T-helper 2 cell treated with Interferon-gamma antibody and Interleukin-4, amounts not matched to agents 100 ng/mL and 5 ng/mL, for 36 hours (primary cell): ENCODE data around the gene GPR78. TPM values are rescaled to one million over a fixed set of nuclear protein-coding genes. Genes with fewer than 3 reads are reported as not detected.
"Not testable (repeated sequence)": the region's sequence is repeated elsewhere in the genome, so short reads cannot be mapped to it uniquely, and the experiment has no call there.

Source experiments
- intact Hi-C: fragments of 100-400 bp; cut with micrococcal nuclease; formaldehyde crosslinking; loops from one replicate; pipeline ENCODE4 v1.15.1; 2023
- total RNA-seq: library from RNA; stranded (reverse); gene quantifications from 2 replicates; pipeline ENCODE4 v1.2.3, GENCODE V29; 2022

Gene GPR78
- total RNA-seq, 1 donor from 2014 or later, result not detected

DNA sequence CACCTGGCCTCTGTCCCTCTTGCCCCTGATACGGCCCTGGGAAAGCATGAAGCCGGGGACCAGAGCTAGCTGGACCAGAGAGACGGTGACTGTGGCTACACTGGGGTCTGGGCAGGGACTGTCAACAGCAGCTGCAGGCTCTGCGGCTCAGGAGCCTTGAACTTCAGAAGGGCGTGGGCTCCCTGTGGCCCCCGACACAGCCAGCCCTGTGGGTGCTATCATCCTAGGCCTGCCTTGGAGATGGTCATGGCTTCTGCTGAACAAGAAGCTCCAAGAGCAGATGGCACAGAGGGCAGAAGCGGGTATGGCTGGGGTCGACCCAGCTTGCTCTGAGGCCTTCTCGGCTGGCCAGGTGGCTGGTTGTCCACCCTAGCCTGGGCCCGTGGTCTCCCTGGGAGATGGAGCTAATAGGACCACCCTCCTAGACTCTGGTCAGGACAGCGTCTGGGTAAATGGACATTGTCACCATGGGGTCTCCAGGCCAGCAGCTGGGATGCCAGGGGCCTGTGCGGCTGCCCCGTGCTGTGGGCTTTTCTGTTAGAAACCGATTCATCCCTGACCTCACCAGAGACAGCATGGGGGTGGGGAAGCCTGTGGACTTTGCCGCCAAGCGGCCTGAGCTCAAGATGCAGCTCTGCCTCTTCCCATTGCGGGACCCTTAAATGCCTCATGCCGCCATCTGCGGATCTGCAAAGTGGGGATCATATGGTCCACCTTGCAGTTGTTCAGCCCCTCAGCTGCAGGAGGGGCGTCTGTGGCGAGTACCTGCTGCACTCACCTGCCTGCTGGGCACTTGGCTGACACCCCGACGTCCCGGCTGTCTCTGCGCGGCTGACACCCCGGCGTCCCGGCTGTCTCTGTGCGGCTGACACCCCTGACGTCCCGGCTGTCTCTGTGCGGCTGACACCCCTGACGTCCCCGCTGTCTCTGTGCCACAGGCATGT is 33.5 kb downstream of the GPR78 start:
- intact Hi-C loops, result no loop called here

DNA sequence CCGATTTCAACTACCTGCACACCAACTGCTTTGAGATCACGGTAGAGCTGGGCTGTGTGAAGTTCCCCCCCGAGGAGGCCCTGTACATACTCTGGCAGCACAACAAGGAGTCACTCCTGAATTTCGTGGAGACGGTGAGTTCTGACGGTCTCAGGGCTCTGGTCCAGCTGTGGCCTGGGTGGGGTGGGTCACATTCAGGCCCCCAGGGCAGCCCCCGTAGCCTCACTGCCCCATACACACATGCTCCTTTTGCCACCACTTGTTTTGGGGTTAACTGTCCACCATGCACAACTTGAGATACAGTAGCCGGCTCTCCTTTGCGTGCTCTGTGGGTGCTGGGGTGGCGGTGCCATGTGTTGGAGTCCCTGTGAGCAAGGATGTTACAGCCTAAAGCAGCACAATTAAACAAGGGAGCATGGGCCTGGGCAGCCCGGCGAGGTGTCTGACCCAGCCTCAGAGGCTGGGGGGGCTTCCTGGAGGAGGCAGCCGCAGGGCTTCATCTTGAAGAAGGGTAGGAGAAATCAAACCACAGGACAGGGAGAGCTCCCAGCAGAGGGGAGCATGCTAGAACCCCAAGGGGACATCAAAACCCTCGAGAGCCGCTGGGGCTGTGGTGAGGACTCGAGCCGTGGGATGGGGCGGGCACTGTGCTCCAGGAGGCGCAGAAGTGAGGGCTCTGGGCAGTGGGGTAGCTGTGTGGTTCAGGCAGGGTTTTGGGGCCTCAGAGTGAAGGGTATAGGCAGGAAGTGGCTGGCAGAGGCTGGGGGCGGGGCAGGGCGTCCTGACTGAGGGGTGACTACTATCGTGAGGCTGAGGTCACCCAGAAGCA is 34.4 kb downstream of the GPR78 start:
- intact Hi-C loops, result no loop called here

DNA sequence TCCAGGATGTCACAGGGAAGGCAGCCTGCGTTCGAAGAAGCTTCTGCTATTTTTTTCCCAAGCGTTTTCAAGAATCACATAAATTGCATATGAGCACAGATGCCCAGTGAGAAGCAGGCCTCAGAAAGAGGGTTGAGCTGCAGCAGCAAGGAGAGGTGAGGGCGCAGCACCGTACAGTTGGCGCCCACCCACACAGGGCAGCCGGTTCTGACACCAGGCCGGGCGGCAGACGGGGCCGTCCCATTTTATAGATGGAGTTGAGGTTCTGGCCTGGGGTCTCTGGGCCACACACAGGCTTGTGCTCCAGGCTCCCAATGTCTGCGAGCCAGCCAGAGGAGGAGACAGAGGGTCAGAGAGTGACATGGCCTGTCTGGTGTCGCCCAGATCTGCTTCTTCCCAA is 35.2 kb downstream of the GPR78 start:
- intact Hi-C loops, result no loop called here

DNA sequence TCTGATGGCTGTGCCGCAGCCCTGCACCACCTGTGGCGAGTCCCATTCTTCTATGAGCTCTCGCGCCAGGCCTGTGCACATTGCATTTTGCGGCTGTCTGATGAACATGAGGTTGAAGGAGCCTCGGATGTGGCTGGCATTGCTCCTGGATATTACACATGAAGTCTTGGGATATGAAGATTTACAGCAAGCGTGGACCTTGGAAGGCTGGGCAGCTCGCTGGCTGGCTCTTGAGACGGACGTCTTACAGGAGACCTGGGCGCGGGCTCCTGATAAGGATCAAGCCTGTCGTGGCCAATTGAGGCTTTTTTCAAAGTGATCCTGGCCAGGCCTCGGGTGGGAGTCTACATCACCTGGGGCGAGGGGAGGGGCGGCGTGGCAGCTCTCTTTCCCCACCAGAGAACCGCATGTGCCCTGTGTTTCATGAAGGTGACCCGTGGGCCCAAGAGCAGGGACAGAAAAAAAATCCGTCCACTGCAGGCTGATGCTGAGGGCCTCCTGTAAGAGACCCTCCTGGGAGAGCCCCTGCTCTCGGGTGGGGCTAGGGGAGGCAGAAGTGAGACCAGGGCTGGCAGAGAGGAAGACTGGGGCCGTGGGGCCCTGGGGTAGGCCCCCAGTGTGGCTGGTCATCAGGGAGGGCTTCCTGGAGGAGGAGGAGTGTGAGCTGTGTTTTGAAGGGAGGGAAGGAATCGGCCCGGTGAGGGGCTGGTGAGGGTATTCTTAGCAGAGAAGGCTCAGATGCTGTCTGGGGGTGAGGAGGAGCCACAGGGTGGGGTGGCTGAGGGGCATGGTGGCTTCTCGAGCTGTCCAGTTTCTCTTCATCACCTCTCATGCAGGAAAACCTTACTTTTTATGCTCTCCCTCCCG is 36.0 kb downstream of the GPR78 start:
- intact Hi-C loops, result no loop called here

DNA sequence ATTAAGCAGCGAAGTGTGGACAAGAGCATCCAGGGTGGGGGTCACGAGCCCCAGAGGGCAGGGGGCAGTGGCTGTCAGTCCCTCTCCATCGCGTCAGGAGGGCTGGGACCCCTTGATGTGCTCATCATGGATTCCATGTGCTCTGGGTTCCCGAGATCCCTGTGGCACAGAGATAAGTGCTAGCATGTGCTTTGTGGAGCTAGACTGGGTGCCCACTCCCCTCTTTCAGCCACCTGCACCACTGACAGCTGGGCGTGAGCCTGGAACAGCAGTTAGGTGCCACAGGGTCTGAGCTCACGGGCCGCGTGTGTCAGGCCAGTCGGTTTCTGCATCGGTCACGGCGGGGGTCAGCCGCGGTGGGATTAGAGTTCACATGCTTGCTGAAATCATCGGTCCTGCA is 36.6 kb downstream of the GPR78 start:
- intact Hi-C loops, result no loop called here

DNA sequence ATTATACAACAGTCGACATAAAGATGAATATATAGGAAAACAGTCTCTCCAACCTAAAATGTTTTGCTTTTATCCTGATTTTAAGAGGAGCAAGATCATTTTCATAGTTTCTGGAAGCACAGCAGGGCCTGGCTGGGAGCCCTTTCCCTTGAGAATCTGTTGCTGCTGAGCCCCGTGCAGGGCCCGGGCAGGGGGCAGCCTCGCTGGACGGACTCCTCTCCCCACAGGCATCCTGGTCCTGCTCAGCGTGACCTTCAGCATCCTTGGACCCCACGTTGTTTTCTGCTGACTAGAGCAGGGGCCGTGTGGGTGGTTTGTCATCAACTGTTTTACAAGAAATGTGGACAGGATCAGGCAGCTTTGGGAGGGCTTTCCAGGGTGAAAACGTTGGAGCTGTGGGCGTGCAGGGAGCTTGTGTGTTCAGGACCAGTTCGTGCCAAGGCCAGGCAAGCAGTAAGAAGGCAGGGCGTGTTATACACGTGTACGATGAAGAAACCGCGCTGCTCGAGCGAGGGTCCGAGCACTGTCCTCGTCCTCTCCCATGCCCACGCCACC is 37.4 kb downstream of the GPR78 start:
- intact Hi-C loops, result no loop called here

DNA sequence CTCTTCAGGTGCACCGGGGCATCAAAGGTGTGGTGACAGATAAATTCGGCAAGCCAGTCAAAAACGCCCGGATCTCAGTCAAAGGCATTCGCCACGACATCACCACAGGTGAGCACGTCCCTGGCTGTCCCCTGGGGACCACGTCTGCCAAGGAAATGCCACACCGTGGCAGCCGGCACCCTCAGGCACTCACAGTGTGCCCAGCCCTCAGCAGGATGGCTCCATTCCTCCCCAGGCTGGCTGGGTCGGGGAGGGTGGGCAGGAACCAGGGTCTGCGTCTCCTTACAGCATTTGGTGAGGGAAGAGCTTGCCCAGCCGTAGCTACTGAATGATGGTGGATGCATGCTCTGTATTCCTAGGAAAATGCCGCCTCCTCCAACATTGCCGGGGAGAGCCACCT is 38.2 kb downstream of the GPR78 start:
- intact Hi-C loops, result no loop called here

DNA sequence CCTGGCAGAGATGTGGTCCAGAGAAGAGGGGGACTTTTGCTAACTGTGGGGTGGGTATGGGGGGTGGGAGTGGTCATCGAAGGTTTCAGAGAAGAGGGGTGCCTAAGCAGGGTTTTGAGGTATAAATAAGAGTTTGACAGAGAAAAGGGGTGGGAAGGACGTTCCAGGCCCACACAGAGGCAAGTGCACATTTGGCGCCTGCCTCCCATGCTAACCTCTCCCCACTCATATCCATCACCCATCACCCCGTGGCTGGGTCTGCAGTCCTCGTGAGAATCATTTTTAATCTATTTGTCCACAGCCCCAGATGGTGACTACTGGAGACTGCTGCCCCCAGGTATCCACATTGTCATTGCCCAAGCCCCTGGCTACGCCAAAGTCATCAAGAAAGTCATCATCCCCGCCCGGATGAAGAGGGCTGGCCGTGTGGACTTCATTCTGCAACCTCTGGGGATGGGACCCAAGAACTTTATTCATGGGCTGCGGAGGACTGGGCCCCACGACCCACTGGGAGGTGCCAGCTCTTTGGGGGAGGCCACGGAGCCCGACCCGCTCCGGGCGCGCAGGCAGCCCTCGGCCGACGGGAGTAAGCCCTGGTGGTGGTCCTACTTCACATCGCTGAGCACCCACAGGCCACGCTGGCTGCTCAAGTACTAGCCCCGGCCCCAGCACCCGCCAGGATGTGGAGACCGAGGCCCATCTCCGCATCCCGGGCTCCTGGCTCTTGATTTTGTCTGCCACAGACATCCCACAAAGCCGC is 38.9 kb downstream of the GPR78 start:
- intact Hi-C loops, result no loop called here

DNA sequence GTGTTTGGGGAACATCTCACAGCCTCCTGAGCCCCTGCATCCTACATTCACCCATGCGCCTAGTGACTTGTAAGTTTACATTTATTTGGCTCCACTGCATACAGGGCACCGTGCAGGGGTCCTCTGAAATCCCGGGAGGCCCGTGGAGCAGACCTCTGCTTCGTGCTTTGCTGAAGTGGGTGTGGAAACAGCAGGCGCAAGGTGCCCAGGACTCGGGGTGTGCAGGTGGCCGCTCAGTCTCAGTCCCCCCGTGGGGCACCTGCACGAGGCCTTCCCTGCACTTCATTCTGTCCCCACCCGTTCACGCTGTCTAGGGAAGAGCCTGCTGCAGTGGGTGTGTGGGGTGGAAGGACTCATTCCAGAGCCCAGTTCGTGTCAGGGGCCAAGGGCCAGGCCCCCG is 40.9 kb downstream of the GPR78 start:
- intact Hi-C loops, result not testable (repeated sequence)

DNA sequence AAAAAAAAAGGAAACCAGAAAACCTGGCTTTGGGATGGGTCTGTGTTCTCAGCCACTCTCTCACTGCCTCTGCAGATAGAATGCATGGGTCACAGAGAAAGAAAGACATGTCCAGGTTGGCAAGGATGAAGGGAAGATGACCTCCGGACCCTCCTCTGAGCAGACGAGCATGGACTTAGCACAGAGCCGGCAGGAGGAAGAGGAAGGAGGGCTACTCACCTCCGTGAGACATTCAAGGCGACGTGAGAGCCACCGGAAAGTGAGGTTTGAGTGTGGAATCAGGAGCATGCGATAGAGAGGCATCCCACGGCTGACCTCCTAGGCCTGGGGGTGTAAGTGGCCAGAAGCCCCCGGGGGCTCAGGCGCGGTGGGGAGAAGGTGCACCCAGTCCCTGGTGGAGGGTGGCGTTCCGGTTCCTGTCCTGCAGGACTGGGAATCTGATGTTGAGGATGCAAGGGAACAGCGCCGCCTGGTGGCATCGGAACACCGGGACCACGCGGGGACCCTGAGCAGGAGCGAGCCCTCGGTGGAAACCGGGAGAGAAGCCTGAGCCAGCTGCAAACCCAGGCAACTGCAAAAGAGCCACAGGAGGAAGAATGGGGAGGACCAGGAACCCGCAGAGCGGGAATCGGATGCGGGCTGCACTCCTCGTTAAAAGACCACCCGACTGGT is 44.5 kb downstream of the GPR78 start:
- intact Hi-C loops, result not testable (repeated sequence)

DNA sequence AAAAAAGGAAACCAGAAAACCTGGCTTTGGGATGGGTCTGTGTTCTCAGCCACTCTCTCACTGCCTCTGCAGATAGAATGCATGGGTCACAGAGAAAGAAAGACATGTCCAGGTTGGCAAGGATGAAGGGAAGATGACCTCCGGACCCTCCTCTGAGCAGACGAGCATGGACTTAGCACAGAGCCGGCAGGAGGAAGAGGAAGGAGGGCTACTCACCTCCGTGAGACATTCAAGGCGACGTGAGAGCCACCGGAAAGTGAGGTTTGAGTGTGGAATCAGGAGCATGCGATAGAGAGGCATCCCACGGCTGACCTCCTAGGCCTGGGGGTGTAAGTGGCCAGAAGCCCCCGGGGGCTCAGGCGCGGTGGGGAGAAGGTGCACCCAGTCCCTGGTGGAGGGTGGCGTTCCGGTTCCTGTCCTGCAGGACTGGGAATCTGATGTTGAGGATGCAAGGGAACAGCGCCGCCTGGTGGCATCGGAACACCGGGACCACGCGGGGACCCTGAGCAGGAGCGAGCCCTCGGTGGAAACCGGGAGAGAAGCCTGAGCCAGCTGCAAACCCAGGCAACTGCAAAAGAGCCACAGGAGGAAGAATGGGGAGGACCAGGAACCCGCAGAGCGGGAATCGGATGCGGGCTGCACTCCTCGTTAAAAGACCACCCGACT is 50.2 kb downstream of the GPR78 start:
- intact Hi-C loops, result not testable (repeated sequence)

DNA sequence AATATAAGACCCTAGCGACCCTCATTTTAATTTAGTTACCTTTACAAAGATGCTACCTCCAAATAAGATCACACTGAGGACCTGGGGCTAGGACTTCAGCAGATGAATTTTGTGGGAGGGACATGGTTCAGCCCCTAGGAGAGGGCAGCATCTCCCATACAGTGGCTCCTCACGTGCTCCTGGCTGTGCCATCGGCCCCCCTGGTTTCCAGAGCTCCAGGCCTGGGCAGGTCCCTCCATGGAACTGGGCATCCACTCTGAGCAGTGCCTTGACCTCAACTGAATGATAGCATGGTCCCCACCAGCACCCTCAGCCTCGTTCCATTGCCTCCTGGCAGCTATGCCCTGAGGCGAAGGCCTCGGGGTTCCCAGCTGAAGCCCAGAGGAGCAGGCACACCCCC is 51.7 kb downstream of the GPR78 start:
- intact Hi-C loops, result not testable (repeated sequence)

DNA sequence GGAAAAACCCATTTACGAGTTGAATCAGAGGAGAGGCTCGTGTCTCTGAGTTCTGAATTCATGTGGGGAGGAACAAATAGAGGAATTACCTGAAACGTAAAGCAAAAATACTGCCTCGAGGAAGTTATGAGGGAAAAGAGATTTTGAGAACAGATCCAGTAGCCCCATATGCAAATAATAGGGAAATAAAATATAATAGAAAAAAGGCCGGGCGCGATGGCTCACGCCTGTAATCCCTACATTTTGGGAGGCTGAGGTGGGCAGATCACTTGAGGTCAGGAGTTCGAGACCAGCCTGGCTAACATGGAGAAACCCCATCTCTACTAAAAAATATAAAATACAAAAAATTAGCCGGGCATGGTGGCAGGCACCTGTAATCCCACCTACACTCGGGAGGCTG is 54.6 kb downstream of the GPR78 start:
- intact Hi-C loops, result not testable (repeated sequence)

DNA sequence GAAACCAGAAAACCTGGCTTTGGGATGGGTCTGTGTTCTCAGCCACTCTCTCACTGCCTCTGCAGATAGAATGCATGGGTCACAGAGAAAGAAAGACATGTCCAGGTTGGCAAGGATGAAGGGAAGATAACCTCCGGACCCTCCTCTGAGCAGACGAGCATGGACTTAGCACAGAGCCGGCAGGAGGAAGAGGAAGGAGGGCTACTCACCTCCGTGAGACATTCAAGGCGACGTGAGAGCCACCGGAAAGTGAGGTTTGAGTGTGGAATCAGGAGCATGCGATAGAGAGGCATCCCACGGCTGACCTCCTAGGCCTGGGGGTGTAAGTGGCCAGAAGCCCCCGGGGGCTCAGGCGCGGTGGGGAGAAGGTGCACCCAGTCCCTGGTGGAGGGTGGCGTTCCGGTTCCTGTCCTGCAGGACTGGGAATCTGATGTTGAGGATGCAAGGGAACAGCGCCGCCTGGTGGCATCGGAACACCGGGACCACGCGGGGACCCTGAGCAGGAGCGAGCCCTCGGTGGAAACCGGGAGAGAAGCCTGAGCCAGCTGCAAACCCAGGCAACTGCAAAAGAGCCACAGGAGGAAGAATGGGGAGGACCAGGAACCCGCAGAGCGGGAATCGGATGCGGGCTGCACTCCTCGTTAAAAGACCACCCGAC is 55.8 kb downstream of the GPR78 start:
- intact Hi-C loops, result not testable (repeated sequence)

Other genes starting within 250 kb of the GPR78 start
- gene ACOX3, start 139.7 kb upstream of the GPR78 start, total RNA-seq, result 12.2 and 13.5 TPM in 2 replicates
- 22.7 and 22.8 TPM in 2 replicates for gene TRMT44, start 139.6 kb upstream of the GPR78 start, total RNA-seq
- gene CPZ, start 12.4 kb downstream of the GPR78 start, total RNA-seq, result 0.11 TPM in 1 of 2 replicates, not detected in the other